ENCODE measurements around the gene TMCC1.
"Not testable (repeated sequence)": the region's sequence is repeated elsewhere in the genome, so short reads cannot be mapped to it uniquely, and the experiment has no call there.

TMCC1 gene

DNA sequence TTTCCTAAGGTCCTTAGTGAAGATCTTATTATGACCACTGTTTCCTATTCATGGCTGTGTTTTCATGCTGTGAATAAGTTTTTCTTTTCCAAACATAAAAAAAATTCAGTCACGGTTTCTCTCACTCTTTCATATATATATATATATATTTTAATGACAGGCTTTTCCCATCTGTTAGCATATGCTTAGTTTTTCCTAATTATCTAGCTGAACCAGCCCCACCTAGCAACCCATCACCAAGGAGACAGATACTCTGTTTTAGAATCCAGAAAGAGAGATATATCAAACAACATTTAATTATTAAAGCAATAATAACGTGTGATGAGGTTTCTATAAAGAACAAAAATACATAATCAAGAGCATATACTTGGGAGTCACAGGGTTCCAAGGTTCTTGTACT, 58.3 kb downstream of the TMCC1 start:
- DNase-seq (ENCODE audit: low read depth): no peak

DNA sequence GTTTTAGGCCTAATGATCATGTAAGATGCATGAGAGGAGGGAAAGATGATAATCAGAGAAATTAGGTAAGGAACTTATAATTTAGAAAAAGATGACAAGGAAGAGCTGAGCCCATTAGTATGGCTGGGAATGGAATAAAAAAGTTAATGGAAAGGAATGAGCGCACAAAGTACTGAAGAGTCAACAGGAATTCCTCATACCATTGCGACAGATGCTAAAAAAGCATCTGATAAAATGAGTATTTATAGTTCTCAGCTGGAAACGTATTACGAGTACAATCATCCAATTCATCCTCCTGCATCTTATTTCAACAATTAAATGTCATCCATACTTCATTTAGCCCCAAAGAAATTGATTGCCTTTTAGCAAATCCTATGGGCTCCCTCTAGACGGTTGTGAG, 58.9 kb downstream of the TMCC1 start:
- DNase-seq (ENCODE audit: low read depth): no peak

DNA sequence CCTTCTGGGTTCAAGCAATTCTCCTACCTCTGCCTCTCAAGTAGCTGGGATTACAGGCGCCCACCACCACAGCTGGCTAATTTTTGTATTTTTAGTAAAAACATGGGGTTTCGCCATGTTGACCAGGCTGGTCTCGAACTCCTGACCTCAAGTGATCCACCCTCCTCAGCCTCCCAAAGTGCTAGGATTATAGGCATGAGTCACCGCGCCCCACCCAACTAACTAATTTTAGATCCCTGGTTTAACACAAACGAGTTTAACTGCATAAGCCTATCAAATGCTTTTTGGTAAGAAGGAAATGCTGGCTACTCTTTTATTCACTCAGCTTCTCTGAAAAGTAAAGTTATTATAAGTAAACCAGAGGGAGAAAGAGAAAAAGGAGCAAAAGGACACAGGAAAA, 61.6 kb downstream of the TMCC1 start:
- DNase-seq (ENCODE audit: low read depth): not testable (repeated sequence)

DNA sequence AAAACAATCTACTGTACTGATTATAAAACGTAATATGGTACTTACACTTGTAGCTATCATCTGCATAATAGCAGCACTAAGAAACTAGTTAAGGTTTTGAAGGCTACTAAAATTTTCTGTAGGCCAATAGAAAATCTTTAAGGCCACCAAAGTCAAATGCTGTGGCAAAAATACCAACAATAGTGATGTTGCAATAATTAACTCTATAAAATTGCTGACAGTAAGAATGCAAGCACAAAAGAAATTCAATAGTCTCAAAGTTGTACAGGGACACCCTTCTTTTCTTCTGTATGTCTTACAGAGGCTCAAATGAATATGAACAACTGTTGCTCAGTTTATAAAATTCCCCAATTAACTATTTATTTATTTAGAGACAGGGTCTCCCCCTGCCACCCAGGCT, 62.0 kb downstream of the TMCC1 start:
- no peak for DNase-seq (ENCODE audit: low read depth)

DNA sequence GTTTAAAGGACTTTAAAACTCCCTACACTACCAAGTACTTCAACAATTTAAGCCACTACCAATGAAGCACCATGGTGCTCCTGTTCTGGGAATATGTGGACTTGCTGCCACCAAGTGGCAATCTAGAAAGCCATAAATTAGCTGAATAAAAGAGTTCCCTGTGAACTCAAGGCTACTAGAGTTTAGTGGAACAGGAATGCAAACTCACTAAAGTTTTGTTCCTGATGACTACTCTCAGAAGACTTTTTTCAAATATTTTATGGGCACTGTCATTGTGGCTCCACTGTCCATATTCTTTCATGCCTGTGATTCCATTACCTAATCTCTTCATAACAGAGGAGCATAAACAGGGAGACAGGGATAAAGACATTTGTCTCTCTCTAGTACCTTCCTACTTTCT, 63.9 kb downstream of the TMCC1 start:
- DNase-seq (ENCODE audit: low read depth): peak; percentile 89

DNA sequence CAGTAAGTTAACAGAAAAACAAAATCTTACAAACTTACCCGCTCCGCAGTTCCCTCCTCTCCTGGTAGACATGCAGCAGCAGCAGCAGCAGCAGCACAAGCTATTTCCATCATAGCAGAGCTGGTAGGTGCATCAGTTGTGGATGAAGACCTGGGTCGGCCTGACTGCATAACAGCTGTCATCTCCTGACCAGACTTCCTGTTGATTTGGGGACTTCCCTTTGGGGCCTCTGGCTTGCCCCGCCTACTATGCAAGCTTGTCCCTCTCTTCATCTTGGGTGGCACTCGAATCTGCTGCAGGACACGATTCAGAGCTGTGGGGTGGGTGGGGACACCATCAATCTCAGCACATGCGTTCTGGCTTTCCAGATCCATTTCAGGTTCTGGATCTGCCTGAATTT, 65.7 kb downstream of the TMCC1 start:
- no peak for DNase-seq (ENCODE audit: low read depth)

DNA sequence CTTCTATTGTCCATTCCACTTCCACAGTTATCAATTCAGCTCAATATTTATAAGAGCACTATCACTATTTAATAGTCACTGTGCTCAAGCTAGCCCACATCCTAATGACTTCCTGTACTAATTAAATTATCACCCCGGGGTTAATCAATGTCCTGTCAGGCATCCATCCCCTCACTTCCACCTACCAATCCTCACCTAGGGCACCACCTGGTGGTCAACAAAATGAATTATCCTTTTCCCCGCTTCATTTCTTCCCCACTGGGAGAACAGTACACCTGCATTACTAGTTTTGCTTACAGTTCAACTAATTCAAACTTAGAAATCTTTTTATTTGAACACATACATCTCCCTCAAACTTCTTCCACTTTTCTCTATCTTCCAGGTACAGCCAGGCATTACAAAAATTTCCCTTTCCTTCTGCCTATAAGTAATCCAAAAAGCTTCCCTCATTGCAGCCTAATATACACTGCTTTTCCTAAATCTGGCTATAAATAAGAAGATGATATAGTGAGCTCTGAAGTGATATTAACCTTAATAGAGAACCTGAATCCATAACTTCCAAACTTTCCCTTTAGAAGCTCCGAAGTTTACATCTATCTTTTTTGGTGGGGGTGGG, 68.5 kb downstream of the TMCC1 start:
- peak; percentile 11 for DNase-seq (ENCODE audit: low read depth)

DNA sequence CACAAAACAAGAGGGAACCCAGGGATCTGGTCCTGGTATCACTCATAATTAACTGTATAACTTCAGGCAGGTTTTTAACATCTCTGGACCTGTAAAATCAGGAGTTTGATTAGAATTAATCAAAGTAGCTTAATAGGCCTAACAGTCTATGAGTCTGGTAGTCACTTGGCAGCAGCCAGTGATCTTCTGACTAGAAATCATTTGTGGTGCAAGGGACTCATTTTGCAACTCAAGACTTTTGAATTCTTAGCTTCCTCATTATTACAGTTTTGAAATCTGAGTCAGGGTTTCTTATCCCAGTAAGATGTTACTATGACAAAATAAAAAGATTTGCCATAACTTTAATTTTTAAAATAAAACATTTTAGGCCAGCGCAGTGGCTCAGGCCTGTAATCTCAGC, 70.8 kb downstream of the TMCC1 start:
- DNase-seq (ENCODE audit: low read depth): peak; percentile 84

DNA sequence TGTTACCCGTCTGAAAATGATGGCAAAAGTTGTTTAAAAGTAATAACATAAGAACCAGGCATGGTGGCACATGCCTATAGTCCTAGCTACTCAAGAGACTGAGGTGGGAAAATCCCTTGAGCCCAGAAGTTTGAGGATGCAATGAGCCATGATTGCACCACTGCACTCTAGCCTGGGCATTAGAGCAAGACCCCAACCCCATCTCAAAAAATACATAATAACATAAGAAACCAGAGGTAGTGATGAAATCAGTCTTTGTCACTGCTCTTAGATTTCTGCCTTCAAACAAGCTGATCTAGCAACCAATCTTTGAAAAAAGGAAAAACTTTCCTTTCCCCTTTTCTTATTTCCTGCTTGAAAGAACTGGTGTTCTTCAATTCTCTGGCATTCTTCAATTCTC, 71.3 kb downstream of the TMCC1 start:
- DNase-seq (ENCODE audit: low read depth): no peak

DNA sequence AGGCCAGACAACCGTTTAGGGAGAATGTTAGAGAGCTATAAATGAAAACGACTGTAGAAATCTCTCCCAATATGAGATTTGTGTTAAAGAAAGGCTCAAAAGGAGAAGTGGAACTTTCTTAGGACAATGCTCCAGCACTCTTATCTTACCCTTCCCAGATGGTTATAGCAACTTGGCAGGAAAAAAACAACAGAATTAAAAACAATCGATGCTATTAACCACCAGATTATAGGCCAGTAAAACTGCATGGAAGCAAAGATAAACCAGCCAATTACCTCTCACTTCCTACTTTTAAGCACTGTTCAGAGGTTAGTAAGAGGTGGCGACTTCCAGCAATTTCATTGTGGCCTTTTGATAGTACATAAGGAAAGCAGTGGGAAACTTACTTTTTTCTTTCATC, 72.9 kb downstream of the TMCC1 start:
- no peak for DNase-seq (ENCODE audit: low read depth)

DNA sequence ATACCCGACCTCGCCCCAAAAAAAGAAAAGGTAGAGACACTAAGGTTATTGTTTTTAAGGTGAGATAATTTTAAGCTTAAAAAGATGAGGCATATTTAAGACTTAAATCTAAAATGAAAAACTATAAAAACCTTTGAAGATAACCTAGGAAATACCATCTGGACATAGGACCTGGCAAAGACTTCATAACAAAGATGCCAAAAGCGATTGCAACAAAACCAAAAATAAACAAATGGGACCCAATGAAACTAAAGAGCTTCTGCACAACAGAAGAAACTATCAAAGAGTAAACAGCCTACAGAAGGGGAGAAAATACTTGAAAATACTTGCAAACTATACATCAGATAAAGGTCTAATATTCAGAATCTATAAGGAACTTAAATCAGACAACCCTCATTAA, 80.9 kb downstream of the TMCC1 start:
- peak; percentile 27 for DNase-seq (ENCODE audit: low read depth)

DNA sequence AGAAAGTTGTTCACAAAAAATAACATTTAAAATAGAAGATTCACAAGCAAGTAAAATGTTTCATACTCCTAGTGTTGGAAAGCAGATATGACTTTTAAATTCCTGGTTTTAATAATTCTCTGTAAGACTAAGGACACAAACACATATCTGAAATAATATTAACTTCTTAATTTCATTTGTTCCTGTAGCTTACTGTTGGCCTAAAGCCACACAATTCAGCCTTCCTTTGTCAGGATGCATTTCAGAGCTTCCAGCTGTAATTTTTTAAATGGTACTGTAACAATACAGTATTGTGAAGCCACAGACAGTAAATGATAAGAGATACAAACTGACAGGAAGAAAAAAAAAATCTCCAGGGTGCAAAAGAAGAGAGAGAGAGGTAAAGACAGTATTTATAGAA, 84.2 kb downstream of the TMCC1 start:
- DNase-seq (ENCODE audit: low read depth): no peak

DNA sequence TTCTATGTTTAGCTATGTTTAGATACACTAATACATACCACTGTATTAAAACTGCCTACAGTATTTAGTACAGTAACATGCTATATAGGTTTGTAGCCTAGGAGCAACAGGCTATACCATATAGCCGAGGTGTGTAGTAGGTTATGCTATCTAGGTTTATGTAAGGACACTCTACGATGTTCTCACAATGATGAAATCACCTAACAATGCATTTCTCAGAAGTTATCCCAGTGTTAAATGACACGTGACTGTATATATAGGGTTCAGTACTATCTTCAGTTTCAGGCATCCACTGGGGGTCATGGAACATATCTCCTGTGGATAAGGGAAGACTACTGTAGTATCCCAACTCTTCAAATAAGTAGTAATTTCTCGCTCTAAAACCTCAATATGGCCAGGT, 97.4 kb downstream of the TMCC1 start:
- no peak for DNase-seq (ENCODE audit: low read depth)

DNA sequence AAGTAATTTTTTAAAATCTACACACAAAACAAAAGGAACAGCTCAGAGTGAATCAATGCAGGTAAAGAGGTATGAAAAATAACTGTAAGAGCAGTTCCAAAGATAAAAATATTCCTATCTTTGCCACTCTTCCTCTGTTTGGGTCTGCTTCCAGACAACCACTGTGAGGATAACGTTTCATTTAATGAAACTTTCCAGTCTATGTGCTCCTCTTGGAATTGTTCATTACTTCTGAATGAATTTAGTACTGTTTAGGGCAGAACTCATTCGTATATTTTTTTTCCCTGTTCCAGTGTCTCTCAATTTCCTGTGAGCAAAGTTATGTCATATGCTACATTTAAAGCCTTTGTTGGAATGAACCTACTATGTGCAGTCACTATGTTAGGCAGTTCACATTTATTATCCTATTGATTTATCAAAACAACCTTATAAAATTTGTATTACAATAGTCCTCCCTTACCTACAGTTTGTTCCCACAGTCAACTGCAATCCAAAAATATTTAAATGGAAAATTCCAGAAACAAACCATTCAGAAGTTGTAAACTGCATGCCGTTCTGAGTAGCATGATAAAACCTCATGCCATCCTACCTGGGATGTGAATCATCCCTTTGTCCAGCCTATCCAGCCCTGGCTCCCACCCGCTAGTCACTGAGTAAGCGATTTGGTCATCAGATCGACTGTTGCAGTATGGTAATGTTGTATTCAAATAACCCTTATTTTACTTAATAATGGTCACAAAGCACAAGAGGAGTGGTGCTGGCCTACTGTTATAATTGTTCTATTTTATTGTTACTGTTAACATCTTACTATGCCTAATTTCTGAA, 98.1 kb downstream of the TMCC1 start:
- DNase-seq (ENCODE audit: low read depth): no peak

DNA sequence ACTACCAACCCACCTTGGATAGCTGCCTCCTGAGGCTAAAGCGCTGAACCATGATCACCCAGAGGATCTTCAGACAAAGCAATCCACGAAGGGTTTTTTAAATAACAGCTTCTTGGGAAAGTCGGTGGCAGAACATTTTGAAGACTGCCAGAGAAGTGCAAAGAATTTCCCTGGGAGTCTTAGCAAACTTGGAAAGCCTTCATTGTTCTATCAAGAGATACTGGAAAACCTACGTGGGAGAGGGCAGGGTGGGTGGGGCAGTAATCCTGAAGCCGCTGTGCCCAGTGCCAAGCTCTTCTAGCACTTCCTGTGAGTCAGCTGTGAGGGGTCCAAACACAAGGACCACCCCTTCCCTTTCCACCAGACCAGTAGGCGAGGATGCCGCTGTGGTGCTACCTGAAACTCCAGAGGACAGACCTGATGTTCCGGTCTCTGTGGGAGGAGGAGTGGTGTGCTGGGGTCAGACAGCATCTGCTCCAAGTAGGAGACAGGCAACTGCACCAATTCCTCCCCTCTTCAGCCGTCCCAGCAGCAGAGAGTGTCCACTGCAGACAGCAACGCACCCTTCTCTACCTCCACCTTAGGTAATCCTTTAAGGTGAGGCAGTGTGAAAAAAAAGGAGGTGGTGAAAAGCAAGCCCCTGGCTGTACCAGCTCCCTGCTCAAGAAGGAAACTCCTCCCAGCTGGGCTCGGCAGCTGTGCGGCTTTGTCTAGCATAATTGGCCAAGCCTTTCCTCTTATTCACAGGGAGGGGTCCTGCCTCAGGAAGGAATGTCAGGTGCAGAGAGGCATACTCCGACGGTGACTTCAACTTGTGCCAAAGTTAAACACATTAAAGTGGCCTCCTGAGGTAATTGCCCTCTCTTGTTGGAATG, 99.0 kb downstream of the TMCC1 start:
- peak; percentile 1 for DNase-seq (ENCODE audit: low read depth)

DNA sequence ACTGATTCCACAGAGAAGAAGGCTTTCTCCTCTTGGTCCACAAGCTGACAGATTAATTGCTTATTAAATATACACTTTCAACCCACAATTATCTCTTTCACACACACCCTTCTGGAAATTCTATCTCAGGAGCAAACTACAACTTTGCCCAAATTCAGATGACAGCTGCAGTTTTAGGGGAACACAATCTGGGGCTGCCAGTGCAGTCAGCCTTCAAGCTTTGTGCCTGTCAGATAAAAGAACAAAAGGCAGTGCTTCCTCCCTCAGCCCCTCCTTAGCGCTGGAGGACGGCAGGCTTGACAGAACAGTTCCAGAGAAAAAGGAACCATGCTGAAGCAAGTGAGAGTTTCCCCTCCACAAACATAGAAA, 99.6 kb downstream of the TMCC1 start:
- DNase-seq (ENCODE audit: low read depth): no peak

DNA sequence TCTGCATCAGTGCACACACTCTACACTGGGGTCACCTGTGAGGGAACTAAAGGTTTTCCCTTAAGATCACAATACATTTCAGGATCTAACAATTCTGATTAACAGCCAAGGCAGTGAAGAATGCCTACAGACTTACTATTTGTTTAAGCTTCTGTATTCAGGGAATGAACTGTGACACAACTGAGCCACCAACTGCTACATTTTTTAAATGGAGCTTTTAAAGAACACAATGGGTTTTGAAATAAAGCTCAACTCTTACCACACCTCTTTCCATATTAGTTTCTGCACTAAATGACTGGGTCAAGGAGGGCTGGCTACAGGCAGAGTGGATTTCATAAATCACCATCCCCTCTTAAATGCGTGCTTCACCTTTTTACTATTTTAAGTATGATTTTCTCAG, 100.2 kb downstream of the TMCC1 start:
- DNase-seq (ENCODE audit: low read depth): peak; percentile 53

DNA sequence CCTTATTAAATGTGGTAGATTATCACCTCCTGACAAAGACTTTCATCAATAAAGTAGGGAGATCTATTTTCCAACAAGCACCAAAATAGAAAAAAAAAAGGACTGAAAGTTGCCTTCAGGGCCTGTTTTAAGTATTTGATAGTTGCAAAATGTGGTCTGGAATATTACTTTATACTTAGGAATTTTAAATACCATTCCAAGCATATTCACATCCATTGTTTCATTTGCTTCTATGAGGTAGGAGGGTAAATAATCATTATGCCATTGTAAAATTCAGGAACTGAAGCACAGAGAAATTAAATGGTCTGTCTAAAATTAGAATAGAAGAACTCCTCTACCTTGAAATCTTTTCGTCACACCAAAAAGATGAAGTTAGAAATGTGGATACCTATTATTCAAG, 110.0 kb downstream of the TMCC1 start:
- peak; percentile 2 for DNase-seq (ENCODE audit: low read depth)

DNA sequence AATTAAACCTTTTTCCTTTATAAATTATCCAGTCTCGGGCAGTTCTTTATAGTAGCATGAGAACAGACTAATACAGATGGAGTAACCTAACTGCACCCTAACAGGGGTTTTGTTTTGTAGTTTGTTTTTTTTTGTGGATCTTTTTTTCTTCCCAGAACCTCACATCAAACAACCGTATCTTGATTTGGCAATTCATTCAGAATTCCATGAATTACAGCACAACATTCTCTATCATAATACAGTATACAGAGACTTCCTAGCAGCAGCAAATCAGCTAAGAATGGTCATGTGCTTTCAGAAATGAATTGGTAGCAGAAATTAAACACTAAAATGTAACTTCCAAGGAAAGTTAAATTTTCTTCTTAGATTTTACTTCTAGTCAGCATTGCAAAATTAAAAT, 114.6 kb downstream of the TMCC1 start:
- no peak for DNase-seq (ENCODE audit: low read depth)

DNA sequence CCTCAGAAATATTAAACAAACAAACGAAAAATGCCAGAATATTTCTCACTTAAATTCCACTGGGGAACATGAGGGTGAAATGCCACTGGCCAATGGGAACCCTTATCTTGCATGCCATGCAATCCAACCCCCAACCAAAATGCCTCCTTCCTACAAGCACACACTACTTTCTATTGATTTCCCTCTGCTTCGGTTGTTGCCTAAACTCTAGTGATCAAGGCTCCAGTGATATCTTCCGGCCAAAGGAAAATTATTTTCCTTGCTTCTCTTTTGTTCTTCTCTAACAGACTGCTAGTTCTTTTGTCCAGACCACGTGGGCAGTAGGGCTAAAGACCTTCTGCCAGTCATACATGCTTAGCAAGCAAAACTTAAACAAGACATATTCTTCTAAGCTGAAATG, 115.7 kb downstream of the TMCC1 start:
- peak; percentile 56 for DNase-seq (ENCODE audit: low read depth)

DNA sequence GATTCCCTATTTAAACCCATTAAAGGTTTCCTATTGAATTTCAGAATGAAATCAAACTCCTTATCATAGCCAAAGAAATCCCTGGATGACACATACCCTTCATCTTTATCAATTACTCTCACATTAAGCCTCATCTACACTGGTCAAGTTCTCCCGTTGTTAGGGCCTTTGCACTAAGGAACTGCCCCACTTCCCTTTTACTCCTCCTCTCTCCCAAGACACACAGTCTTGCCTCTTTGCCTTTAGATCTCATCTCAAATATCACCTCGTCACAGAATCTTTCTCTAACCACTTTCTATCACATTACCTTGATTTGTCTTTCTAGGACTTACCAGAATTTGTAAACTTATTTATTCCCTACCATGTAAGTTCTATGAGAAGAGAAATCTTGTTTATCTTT, 117.6 kb downstream of the TMCC1 start:
- no peak for DNase-seq (ENCODE audit: low read depth)

DNA sequence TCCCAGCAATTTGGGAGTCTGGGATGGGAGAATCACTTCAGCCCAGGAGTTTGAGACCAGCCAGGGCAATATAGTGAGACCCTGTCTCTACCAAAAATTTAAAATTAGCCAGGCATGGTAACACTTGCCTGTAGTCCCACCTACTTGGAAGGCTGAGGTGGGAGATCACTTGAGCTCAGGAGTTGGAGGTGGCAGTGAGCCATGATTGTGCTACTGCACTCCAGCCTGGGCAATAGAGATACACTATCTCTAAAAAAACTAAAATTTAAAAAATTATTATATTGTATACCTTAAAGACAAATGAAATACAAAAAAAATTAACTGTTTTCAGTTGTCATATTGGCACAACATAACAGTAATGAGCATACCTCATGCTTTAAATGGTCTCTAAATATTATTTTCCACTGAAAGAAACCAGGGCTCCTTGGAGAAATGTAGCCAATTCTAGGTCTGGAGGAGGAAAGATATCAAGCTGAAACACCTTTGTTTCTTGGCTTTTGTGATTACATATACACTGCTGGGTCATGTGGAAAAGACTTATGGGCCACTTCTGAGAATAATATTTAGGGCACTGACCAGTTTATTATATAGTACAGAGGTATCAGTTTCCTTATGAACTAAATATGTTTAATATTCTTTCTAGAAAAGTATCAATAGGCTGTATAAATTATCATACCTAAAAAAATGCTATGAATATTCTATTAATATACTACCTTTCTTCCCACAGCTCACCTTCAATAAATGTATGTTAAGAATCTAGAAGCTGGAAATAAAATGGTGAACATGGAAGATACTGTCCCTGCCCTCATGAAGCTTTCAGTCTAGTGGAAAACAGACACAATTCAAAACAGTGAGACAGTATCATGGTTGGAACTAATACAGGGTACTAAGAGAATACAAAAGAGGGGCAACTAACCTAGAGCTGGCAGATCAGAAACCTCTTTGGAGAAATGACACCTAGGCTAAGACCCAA, 119.5 kb downstream of the TMCC1 start:
- DNase-seq (ENCODE audit: low read depth): no peak

Data from fibroblast of gingiva (primary cell).